ENCODE measurements around the gene KATNA1. TPM values are rescaled to one million over a fixed set of nuclear protein-coding genes. Genes with fewer than 3 reads are reported as not detected.
"Not testable (repeated sequence)": the region's sequence is repeated elsewhere in the genome, so short reads cannot be mapped to it uniquely, and the experiment has no call there.

The KATNA1 gene
- 10 to 100 TPM; 31.5 to 34.3 (median 32.8) TPM for polyA plus RNA-seq (ENCODE audit: insufficient read length in 3 of 3)

DNA sequence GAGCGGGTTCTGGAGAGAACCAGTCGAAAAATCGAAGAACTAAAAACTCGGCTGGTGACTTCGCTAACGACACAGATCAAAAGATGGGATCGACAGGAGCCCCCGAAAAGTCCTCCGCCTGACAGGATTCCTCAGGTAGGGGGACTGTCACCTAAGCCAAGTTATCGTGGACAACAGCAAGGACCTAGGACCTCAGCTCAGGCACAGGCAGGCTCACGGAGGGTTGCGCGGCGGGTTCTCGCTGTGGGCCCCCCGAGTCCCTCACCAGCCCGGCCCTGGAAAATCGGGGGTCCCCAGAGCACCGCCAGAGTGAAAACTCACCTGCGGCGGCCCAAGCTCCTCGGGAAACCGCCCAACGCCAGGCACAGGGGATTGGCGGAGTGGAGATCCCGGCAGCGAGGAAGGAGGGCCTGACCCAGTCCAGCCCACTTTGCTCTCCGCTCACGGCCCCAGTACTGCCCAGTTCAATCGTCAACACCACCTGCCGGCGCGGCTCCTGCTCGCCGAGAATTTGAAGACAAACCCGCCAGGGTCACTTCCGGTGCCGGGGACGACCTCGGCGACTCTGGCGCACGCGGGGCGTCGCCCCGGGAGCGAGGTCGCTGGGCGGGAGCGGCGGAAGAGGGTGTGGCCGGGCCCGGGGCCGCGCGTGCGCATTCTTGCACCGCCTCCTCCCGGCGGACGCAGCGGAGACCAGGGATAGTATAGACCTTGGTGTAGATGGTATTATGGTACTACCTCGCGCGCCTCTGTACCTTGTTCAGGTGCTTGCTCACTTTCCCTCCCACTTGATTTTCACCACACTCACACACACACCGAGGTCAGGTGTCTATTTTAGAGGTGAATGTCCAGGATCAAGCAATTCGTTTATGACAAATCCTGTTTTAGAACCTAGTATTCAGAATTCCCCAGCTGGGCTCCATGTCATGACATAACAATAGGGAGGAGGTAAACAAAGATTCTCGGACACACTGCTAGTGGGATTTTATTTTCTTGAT is at the start of gene KATNA1:
KATNA1 (minus strand) TSS at position 567 of the 998 bp plus-strand sequence. CDS start 10,167 bp downstream, outside the sequence.
- peak; percentile 58 to 59 (median 58) for DNase-seq (ENCODE audit: low read depth in 3 of 3, low spot score in 2 of 3)

GRCh38 chr6:149698175-149698574 is 49.7 kb upstream of the KATNA1 start:
- no peak for DNase-seq (ENCODE audit: low read depth in 3 of 3, low spot score in 2 of 3)

- no peak for DNase-seq (ENCODE audit: low read depth in 3 of 3, low spot score in 2 of 3)
Measured at GRCh38 chr6:149696901-149697300, 48.4 kb upstream of the KATNA1 start.

DNA sequence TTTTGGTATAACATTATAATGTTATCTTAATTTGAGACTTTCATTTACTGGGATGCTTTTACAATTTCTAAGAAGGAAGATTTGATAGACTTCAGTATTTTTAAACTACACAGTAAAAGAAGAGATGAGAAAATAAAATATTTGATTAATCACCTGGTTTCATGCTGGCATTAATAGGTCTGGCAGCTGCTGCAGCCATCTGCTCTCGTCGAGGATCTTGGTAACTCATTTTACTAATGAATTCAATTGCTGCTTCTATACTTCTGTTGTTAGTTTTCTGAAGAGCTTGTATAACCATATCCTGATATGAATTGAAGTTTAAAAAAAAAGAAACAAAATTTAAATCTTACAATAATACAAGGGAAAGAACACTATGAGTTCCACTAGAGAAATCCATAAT is 46.4 kb upstream of the KATNA1 start:
- no peak for DNase-seq (ENCODE audit: low read depth in 3 of 3, low spot score in 2 of 3)

GRCh38 chr6:149691201-149691600 is 42.7 kb upstream of the KATNA1 start:
- DNase-seq (ENCODE audit: low read depth in 3 of 3, low spot score in 2 of 3) = no peak

DNA sequence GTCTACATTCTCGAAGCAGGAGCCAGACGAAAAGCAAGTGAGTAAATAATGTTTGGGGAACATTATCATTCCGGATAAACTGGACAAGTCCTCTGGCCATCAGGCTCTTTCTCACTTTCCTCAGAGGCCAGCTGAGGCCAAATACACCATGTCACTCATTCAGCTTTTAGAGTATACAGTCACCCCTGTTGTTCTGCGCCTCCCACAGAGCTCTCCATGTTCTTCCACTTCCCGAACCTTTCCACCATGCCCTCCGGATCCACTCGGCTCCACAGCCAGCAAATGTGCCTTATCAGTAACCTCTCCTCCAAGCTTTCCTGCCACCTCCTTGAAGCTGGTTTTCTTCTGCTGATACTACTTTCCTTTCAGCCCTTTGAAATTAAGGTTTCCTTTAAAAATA is 37.7 kb upstream of the KATNA1 start:
- DNase-seq (ENCODE audit: low read depth in 3 of 3, low spot score in 2 of 3) = no peak

- DNase-seq (ENCODE audit: low read depth in 3 of 3, low spot score in 2 of 3) = no peak
Measured at GRCh38 chr6:149683256-149683859, 34.8 kb upstream of the KATNA1 start.

GRCh38 chr6:149681845-149682244 is 33.3 kb upstream of the KATNA1 start:
- DNase-seq (ENCODE audit: low read depth in 3 of 3, low spot score in 2 of 3) = not testable (repeated sequence)

GRCh38 chr6:149681209-149681608 is 32.7 kb upstream of the KATNA1 start:
- DNase-seq (ENCODE audit: low read depth in 3 of 3, low spot score in 2 of 3) = no peak

- no peak for DNase-seq (ENCODE audit: low read depth in 3 of 3, low spot score in 2 of 3)
Measured at GRCh38 chr6:149680503-149680902, 32.0 kb upstream of the KATNA1 start.

DNA sequence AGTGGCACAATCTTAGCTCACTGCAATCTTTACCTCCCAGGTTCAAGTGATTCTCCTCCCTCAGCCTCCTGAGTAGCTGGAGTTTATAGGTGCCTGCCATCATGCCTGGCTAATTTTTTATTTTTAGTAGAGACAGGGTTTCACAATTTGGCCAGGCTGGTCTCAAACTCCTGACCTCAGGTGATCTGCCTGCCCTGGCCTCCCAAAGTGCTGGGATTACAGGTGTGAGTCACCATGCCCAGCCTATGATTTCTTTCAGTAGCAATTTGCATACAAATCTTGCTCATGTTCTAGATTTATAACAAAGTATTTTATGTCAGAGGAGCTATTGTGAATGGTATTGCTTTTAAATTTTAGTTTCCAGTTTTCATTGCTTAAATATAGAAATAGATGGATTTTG is 23.8 kb upstream of the KATNA1 start:
- not testable (repeated sequence) for DNase-seq (ENCODE audit: low read depth in 3 of 3, low spot score in 2 of 3)

GRCh38 chr6:149660028-149660427 is 11.5 kb upstream of the KATNA1 start:
- DNase-seq (ENCODE audit: low read depth in 3 of 3, low spot score in 2 of 3) = no peak

GRCh38 chr6:149657441-149657840 is 8.9 kb upstream of the KATNA1 start:
- DNase-seq (ENCODE audit: low read depth in 3 of 3, low spot score in 2 of 3) = no peak

GRCh38 chr6:149651056-149651455 is 2.5 kb upstream of the KATNA1 start:
- DNase-seq (ENCODE audit: low read depth in 3 of 3, low spot score in 2 of 3) = no peak

- no peak for DNase-seq (ENCODE audit: low read depth in 3 of 3, low spot score in 2 of 3)
Measured at GRCh38 chr6:149646599-149646998, 1.9 kb downstream of the KATNA1 start.

DNA sequence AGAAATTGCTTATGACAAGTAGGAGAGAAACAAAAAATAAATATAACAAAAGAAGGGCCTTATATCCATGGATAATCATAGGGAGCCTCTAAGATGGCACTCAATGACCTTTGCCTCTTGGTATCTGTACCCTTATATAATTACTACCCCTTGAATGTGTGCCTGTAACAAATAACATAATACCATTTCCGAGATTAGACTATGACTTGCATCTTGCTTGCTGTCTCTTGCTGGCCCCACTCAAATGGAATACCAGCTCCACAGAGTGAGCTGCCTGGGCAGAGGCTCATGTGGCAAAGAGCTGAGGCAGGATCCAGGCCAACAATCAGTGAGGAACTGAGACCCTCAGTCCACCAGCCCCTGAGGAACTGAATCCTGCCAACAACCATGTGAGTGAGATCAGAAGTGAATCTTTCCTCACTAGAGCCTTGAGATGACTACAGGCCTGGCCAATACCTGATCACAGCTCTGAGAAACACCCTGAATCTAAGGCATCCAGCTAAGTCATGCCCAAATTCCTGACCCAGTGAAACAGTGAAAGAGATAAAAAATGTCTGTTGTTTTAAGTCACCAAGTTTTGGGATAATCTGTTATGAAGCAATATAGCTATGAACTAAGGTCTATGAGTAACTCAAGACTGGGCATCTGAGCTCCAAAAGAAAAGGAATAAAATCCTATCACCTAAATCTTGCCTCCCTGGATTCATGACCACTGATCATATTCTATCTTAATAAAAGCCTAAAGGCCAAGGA is 5.5 kb downstream of the KATNA1 start:
- no peak for DNase-seq (ENCODE audit: low read depth in 3 of 3, low spot score in 2 of 3)

DNA sequence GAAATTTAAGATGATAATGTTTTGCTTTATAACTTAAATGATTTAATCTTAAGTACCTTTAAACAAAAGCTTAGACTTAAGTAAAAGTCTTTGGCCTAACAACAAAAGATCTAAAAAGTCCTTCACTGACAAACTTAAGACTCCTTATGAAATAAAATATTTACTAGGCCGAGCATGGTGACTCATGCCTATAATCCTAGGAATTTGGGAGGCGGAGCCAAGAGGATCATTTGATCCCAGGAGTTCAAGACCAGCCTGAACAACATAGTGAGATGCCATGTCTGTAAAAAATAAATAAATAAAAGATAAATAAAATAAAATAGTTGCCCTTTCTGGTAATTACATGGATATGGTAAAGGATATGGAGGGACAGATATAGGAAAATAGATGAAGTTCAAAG is 12.4 kb downstream of the KATNA1 start:
- no peak for DNase-seq (ENCODE audit: low read depth in 3 of 3, low spot score in 2 of 3)

- no peak for DNase-seq (ENCODE audit: low read depth in 3 of 3, low spot score in 2 of 3)
Measured at GRCh38 chr6:149634315-149634714, 14.2 kb downstream of the KATNA1 start.

DNA sequence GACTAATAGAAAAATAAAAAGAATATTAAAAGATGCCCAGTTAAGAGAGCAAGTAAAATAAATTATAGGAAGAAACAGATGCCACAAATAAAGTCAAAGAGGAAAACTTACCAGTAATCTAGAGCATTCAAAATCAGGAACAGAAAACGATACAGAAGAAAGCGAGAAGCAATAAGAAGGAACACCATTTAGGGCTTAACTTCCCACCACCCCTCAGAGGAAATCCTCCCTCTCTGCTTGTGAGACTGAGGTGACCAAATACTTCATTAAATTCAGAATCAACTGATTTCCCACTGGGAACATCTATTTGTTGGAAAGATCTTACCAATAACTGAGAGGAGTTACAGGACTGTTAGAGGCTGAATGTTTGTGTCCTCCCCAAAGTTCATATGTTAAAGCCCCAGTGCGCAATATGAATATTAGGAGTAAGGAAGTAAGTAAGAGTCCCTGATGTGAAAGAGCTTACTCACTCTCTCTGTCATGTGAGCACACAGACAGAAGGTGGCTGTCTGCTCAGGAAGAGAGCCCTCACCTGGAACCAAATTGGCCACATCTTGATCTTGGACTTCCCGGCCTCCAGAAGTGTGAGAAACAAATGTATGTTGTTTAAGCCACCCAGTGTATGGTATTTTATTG is 19.5 kb downstream of the KATNA1 start:
- no peak for DNase-seq (ENCODE audit: low read depth in 3 of 3, low spot score in 2 of 3)

- no peak for DNase-seq (ENCODE audit: low read depth in 3 of 3, low spot score in 2 of 3)
Measured at GRCh38 chr6:149627672-149628071, 20.8 kb downstream of the KATNA1 start.

DNA sequence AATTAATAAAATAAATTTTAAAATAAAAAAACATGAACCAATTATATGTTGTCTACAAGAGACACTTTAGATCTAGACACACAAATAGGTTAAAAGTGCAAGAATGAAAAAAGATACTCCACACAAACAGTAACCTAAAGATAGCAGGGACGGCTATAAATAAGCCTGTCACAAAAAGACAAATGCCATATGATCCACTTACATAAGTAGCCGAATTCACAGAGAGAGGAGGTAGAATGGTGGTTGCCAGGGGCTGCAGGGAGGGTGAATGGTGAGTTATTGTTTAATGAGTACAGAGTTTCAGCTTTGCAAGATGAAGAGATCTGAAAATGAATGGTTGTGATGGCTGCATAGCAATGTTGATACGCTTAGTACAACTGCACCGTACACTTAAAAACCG is 32.7 kb downstream of the KATNA1 start:
- DNase-seq (ENCODE audit: low read depth in 3 of 3, low spot score in 2 of 3) = no peak

Data from right renal cortex interstitium (tissue), 3 donors.